HG03469 (cell line): Measurements from ENCODE around the gene LPP.

Source experiments
- ATAC-seq: cut with Tn5 transposase; IDR thresholded peaks from one replicate; pipeline ENCODE4 v1.9.1; 2021; ENCODE audit warnings: mild to moderate bottlenecking, moderate library complexity, moderate number of reproducible peaks; ENCODE audit not compliant: unreplicated experiment

The LPP gene

GRCh38 chr3:188659449-188660090 is 505.6 kb downstream of the LPP start:
- ATAC-seq = no peak

- no peak for ATAC-seq
Observed at GRCh38 chr3:188660415-188660814, 506.5 kb downstream of the LPP start.

GRCh38 chr3:188661806-188662205 is 507.8 kb downstream of the LPP start:
- no peak for ATAC-seq

- no peak for ATAC-seq
Observed at GRCh38 chr3:188662214-188662613, 508.3 kb downstream of the LPP start.

- ATAC-seq = no peak
Observed at GRCh38 chr3:188662795-188663194, 508.8 kb downstream of the LPP start.

- no peak for ATAC-seq
Observed at GRCh38 chr3:188663839-188664238, 509.9 kb downstream of the LPP start.

- no peak for ATAC-seq
Observed at GRCh38 chr3:188664795-188665194, 510.8 kb downstream of the LPP start.

GRCh38 chr3:188667926-188668325 is 514.0 kb downstream of the LPP start:
- no peak for ATAC-seq

- no peak for ATAC-seq
Observed at GRCh38 chr3:188670446-188670845, 516.5 kb downstream of the LPP start.

GRCh38 chr3:188671971-188672370 is 518.0 kb downstream of the LPP start:
- no peak for ATAC-seq

GRCh38 chr3:188672840-188673239 is 518.9 kb downstream of the LPP start:
- ATAC-seq = no peak

- no peak for ATAC-seq
Observed at GRCh38 chr3:188673646-188674186, 519.8 kb downstream of the LPP start.

- ATAC-seq = no peak
Observed at GRCh38 chr3:188674595-188674994, 520.6 kb downstream of the LPP start.

GRCh38 chr3:188677344-188677743 is 523.4 kb downstream of the LPP start:
- ATAC-seq = no peak

- ATAC-seq = no peak
Observed at GRCh38 chr3:188680189-188680588, 526.2 kb downstream of the LPP start.

- no peak for ATAC-seq
Observed at GRCh38 chr3:188680605-188681004, 526.6 kb downstream of the LPP start.

- no peak for ATAC-seq
Observed at GRCh38 chr3:188682316-188682715, 528.4 kb downstream of the LPP start.

- ATAC-seq = no peak
Observed at GRCh38 chr3:188683032-188683521, 529.1 kb downstream of the LPP start.

- no peak for ATAC-seq
Observed at GRCh38 chr3:188684276-188684675, 530.3 kb downstream of the LPP start.

- ATAC-seq = no peak
Observed at GRCh38 chr3:188685789-188686188, 531.8 kb downstream of the LPP start.

GRCh38 chr3:188686324-188686723 is 532.4 kb downstream of the LPP start:
- no peak for ATAC-seq

GRCh38 chr3:188687389-188687788 is 533.4 kb downstream of the LPP start:
- ATAC-seq = no peak

GRCh38 chr3:188689101-188689574 is 535.2 kb downstream of the LPP start:
- ATAC-seq = no peak
